IPS-18c (cell line): ENCODE data around the gene HS3ST5.
"Not testable (repeated sequence)": the region's sequence is repeated elsewhere in the genome, so short reads cannot be mapped to it uniquely, and the experiment has no call there.

Experiments
- H3K4me3 ChIP-seq: 2 replicates; pipeline ENCODE4 v1.7.0; 2013; ENCODE audit warnings: low read depth, mild to moderate bottlenecking, low read length, moderate library complexity; ENCODE audit not compliant: insufficient read depth
- H3K9me3 ChIP-seq: one replicate; pipeline ENCODE4 v1.6.1; 2013; ENCODE audit warnings: mild to moderate bottlenecking, low read length, moderate library complexity; ENCODE audit not compliant: control insufficient read depth, insufficient read depth

The HS3ST5 gene

DNA sequence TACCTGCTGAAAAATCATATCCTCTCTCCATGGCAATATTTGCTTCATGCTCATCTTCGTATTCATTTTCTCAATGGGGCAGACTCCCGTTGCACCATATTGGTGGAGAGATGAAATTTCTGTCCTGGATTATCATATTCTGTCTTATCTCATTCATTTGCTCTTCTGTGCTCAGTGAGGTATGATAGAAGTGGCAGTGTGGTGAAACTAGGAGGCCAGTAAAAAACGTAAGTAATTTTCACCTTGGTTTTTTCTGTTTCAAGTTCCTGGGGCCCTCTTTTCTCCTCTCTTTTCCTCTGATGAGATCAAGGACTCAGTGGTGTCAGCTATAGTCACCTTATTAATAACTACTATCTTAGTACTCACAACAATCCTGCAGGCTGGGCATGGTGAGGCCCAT is 189.4 kb downstream of the HS3ST5 start:
- no peak overlapping the region for H3K4me3 ChIP-seq
- no peaks in the 10 kb centered on the region for H3K9me3 ChIP-seq

DNA sequence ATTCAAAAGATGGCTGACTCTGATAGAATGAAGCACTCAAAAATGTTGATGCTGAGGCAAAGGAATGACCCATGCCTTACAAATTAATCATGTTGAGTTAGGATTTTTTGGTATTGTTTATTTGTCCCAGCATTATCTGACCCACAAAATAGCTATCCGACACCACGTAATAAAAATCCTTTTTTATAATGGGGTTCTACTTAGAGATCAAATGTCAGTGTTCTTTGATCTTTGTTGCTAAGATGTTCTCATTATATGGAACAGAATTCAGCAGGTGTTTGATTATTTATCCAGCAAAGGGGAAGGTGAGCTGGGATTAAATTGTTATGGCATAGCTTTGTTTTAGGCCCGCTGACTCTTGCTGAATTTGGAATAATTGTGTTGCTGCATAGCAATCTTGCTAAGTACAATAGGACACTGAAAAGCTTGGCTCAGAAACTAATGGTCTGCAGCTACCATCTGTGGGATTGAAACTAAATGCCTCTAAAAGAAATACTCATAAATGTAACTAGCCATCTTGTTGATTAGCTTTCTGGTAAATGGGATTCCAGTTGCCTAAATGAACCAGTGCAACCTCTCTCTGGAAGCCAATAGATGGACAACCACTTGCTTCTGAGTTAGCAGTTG is 191.6 kb downstream of the HS3ST5 start:
- no peak overlapping the region for H3K4me3 ChIP-seq
- no peaks in the 10 kb centered on the region for H3K9me3 ChIP-seq

DNA sequence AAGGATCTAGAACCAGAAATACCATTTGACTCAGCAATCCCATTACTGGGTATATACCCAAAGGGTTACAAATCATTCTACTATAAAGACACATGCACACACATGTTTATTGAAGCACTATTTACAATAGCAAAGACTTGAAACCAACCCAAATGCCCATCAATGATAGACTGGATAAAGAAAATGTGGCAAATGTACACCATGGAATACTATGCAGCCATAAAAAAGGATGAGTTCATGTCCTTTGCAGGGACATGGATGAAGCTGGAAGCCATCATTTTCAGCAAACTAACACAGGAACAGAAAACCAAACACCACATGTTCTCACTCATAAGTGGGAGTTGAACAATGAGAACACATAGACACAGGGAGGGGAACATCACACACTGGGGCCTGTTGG is 193.6 kb downstream of the HS3ST5 start:
- H3K9me3 ChIP-seq, H3K4me3 ChIP-seq: not testable (repeated sequence)

DNA sequence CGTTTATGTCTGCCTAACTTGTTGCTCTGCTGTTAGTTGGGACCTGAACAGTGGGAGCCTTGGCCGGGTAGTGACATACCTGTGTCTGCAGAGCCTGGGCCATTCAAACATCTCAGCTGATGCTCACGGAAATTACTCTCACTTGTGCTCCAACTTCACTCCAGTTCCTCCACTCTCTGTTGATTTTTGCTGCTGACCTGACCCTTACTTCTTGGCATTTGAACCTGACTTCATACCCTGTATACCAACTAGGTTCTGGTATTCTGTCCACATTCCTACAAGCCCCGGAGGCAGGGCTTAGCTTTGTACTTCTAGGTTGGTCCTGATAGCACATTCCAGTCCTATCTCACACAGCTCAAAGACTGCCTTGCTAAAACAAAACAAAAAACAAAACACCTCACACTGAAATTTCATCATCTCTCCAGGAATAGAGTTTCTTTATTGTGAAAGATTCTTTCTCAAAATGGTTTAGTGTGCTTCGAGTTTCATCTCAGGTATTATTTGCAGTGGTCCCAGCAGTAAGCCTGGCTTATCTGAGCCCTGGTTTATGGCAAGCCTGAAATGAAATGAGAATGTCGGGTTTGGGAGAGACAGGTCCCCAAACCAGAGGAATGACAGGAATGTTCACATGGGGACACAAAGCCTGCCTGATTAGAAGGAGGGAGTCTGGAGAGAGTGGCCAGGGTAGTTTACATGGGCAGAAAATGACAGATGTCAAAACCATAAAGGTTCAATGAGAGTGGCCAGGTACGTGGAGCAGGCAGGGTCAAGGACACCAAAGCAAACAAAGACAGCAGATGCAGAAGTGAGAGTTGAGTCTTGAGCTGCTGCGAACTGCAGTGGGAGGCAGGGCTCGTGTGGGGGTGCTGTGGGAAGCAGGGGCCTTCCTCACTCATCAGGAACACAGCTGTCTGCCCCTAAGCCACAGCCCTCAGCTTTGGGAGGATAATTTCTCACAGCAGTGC is 197.7 kb downstream of the HS3ST5 start:
- Histone ChIP-seq H3K4me3 (no peak overlapping the region), H3K9me3 (no peaks in the 10 kb centered on the region)

DNA sequence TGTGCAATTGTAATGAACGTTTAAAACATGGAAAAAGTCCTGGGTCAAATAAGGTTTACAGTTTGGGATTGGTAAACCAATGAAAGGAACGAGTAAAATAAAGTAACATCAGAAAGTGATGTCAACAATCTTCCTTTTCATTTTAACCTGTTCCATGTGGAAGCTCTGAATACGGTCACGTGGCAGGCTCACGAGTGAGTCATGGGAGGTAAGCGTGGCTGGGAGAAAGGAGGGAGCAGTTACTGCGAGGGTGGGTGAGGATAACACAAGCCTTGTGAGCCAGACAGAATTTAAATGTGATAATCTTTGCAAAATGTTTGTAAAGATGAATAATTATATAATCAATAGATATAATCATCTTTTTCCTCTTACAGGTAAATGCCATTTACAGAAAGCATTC is 200.6 kb downstream of the HS3ST5 start:
- H3K9me3 ChIP-seq, result no peaks in the 10 kb centered on the region
- no peak overlapping the region for H3K4me3 ChIP-seq

DNA sequence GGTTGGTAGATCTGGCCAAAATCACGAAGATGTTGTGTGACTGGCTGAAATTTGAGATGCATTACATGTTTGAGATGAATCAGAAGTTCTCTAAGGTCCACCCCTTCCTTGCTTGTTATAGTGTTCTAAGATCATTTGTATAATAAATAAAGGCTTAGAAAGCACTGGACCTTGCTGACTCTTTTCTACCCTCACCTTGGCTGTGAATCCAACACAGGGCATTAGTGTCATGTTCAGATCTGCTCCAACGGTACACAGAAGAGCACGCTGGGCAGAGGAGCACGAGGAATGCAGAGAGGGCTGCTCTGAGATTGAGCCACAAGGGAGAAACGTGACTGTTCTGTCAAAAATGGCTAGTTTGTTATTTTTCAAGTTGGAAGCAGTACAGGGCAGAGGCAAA is 202.4 kb downstream of the HS3ST5 start:
- Histone ChIP-seq H3K9me3 (no peaks in the 10 kb centered on the region), H3K4me3 (no peak overlapping the region)

DNA sequence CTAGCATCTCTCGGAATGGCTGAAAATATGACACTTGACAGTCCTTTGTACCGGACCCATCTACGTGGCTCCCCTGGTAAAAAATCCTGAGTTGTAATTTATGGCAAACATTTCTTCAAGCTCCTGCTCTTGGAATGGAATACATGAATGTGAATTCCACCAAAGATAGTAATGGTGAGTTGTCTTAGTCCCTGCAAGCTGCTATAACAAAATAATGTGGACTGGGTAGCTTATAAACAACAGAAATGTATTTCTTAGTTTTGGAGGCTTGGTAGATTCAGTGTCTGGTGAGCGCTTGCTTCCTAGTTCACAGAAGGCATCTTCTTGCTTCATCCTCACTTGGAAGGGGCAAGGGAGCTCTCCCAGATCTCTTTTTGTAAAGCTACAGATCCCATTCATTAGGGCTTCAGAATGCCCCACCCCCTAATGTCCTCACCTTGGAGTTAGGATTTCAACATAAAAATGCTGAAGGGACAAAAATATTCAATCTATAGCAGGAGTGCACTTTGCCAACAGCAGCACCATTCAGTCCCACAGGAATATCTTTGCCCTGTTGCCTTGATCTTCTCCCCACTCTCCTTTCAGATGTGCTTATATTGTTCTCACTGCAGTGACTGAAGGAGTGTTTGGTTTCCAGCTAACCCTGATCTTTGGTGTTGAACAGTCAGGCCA is 204.1 kb downstream of the HS3ST5 start:
- Histone ChIP-seq H3K4me3 (no peak overlapping the region), H3K9me3 (no peaks in the 10 kb centered on the region)

DNA sequence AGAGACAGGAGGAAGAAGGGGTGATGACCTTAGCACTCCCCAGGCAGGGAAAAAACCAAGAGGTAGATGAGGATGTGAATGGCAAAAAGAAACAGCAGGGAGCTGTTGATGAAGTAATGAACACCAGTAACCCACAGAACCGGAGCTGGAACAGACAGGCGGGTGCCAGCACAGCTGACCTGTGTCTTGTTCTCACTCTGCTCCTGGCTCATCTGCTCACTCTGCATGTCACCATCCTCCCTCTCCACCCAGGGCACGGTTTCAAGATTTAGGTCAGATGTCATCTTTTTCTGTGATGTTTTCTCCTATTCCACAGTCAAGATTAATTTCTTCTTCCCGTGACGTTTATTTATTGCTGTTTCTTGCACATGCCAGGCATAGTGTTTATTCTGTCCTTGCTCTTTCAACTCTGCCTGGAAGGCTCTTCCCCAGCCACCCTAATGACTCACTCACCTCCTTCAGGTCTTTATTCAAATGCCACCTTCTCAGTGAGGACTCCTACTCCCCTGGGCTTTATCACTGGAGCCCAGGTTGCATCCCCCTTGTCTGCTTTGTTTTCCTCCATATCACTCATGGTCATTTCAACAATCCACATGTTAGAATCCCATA is 207.4 kb downstream of the HS3ST5 start:
- Histone ChIP-seq H3K4me3 (no peak overlapping the region), H3K9me3 (no peaks in the 10 kb centered on the region)

DNA sequence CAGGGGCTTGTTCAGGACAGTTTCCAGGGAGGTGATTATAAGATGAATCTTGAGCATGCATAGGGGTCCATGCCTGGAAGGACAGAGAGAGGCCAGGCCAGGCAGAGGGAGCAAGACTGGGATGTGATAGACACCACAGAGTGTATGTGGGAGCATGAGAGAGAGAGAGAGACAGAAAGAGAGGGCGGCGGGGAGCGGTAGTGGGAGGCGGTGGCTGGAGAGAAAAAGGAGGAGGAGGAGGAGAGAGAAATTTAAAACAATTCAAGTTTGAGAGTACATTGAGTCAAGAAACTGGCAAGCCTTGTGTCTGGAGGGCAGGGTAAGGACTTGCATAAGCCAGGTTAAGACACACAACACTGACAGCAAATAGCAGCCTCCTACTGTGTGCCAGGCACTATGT is 209.0 kb downstream of the HS3ST5 start:
- Histone ChIP-seq H3K9me3 (no peaks in the 10 kb centered on the region), H3K4me3 (no peak overlapping the region)

DNA sequence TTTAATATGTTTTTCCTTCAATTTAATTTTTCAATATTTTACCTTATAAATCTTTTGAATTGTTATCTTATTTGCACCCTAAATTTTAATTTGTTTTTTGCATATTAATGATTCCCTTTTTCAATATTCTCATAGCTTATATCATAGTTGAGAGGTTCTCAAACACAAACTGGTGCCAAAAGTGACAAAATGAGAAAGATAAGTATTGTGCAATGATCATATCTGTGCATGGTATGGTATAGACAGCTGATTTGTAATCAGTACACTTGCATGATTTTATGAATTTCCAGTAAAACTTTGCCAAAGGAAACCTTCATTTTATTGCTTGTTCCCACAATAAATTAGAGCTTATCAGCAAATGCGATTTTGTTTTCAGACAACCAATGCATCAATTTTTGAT is 210.9 kb downstream of the HS3ST5 start:
- no peak overlapping the region for H3K4me3 ChIP-seq

DNA sequence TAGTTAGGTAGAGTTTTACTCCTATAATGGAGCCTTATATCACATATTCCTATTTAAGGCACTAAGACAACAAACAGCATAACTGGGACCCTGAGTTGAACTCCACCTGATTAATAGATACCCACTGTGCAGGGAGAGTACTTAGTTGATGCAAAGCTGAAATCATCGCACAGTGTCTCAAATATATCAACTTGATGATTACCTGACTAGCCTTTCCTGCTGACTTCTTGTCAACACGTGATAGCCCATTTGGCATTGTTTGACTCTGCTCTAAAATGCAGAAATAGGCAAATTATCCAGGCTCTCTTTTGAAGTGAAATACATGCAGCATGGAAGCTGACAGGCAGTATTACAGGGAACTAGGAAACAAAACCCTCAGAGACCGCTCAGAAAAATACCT is 217.2 kb downstream of the HS3ST5 start:
- Histone ChIP-seq H3K4me3 (no peak overlapping the region), H3K9me3 (no peaks in the 10 kb centered on the region)

More for the DNA sequence above, 210.9 kb downstream of the HS3ST5 start:
- no peaks in the 10 kb centered on the region for H3K9me3 ChIP-seq

DNA sequence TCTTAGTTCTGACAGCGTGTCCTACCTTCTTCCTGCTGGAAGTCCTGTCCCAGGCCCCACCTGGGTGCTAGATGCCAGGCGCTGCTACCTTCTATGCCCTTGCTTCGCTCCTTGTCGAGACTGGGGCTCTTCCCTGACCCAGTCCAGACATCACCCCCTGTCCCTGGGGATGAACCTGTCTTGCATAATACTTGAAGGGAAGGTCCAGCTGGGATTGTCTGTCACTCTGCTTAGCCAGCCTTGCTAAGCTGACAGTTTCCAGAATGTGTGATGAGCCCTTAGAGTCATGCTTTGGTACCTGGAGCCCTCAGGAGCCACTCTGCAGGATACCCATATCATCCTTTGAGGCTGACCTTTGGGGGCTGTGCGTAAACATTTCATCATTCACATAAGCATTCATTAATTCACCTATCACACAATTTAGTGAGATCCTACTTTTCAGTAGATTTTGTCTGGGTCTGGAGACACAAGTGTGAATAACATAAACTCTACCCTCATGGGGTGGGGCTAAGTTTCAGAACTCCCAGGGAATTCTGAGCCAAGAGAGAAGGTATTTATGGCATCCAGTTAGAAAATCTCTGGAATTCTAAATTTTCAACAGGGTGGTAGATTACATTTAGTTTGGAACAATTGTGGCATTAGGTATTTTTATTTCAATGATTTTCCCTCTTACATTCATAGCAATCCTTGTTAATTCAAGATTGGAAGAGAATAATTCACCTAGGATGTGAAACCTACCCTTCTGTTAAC is 220.7 kb downstream of the HS3ST5 start:
- Histone ChIP-seq H3K9me3 (no peaks in the 10 kb centered on the region), H3K4me3 (no peak overlapping the region)

DNA sequence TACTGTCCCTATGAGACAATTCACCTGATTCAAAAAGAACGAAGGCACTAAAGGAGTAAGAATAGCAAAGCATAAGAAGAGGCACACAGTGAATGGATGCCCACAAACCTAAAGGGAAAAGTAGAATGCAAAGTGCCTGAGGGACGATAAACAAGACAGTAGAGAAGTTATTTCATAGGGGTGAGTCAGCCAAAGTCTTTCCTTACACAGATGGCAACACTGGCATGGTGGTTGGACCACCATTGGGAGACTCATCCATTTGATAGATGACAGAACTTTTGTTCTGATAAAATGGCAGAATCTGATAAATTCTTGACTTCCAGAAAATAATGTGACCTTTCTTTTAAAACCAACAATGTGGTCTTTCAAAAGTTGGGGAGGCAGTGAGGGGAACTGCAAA is 223.8 kb downstream of the HS3ST5 start:
- no peaks in the 10 kb centered on the region for H3K9me3 ChIP-seq
- no peak overlapping the region for H3K4me3 ChIP-seq

DNA sequence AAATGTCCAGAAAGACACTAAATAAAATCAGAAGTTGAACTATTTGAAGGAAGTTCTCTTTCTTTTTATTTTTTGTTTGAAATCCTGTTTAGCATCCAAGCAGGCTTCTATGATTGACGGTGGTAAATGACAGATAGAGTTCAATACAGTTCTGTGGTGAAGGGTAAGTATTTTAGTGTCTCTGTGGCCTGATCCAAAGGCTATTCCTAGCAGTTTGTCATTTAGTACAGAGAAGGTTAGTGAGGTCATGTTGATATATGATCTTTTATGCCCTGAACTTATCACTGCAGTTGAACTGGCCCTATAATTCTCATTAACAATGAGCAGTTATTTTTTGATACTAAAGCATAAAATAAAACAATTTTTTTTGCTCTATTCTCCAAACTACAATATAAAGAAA is 227.2 kb downstream of the HS3ST5 start:
- no peaks in the 10 kb centered on the region for H3K9me3 ChIP-seq

DNA sequence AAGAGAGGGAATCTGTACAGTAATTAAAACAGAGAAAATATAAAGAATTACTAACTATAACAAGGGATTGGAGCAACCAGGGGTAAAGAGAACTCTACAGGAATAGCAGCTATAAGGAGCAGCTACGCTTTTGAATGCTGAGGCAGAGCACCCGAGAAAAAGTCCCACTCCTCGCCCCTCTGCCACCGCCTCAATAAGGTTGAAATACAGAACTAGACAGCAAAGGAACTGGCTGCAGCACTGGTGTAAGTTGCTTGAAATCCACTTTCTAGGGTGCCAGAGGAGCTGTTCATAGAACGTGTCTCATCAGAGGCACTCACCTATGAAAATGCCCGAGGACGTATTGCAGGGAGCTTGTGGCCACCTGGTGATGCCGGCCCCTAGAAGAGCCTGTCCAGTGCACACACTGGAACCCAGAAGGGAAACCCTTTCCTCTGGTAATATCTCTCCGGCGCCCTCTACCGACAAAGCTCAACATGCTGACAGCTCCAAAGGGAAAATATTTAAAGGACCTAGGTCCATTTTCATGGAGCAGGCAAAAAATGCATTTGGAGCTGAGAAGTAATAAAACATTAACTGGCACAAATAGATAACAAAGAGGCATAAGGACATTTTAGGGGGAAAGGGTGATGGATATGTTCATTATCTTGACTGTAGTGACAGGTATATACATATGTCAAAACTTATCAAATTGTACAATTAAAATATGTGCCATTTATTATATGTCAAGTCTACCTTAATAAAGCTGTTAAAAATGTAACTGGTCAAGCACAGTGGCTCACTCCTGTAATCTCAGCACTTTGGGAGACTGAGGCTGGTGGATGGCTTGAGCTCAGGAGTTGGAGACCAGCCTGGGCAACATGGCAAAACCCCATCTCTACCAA is 234.5 kb downstream of the HS3ST5 start:
- no peak overlapping the region for H3K4me3 ChIP-seq
- H3K9me3 ChIP-seq, result no peaks in the 10 kb centered on the region

More for the DNA sequence above, 227.2 kb downstream of the HS3ST5 start:
- H3K4me3 ChIP-seq, result no peak overlapping the region

DNA sequence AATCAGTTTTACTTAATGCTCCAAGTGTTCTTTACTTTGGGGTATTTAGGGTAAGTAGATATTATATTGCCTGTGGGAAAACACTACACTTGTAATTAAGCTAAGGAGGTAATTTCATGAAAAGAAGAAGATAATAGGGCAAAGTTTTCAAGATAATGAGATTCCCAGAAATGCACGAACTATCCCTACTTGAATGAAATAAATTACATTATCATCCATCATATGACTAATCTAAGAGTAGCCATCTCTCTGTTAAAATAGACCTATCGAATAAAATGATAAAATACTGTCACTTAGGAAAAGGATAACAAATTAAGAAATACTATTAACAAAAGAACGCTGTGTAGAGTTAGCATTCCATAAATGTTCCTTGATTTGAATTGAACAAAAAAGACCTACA is 236.8 kb downstream of the HS3ST5 start:
- H3K4me3 ChIP-seq, result no peak overlapping the region

More for the DNA sequence above, 236.8 kb downstream of the HS3ST5 start:
- H3K9me3 ChIP-seq, result no peaks in the 10 kb centered on the region
